NCI-H1417 (cell line): ENCODE results near the gene FCMR.

Experiments used
- DNase-seq, 3 experiments: peaks; one replicate each; lab custom pipeline; 2025; lab: John Stamatoyannopoulos, UW

Gene FCMR

DNA sequence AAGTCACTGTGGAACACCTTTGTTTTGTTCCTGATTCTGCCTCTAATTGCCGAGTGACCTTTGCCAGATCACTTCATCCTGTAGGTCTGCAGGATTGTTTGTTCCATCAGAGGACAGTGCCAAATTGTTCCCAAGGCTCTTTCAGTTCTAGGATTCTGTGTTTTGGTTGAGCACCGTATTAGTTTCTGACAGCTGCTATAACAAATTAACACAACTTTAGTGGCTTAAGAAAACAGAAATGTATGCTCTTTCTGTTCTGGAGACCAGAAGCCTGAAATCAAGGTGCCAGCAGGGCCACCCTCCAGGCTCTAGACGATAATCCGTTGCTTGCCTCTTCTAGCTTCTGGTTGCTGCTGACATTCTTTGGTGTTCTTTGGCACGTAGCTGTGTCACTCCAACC, 27.9 kb upstream of the FCMR start:
- DNase-seq: no peak

DNA sequence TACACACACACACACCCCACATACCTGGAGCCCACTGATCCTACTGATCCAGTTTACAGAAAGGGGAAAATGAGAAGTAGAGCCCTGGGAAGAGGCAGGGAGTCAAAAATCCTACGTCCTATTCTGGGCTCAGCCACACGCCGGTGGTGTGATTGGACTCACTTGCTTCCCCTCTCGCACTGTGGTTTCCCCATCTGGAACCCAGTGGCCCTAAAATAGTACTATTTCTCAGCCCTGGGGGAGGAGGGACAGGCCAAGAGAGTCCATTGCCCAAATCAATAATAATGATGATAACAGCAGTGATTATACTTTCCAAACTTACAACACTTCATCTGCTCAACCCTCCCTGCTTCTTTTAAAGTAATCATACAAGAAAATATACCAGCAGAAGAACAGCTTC, 27.5 kb upstream of the FCMR start:
- DNase-seq: no peak

DNA sequence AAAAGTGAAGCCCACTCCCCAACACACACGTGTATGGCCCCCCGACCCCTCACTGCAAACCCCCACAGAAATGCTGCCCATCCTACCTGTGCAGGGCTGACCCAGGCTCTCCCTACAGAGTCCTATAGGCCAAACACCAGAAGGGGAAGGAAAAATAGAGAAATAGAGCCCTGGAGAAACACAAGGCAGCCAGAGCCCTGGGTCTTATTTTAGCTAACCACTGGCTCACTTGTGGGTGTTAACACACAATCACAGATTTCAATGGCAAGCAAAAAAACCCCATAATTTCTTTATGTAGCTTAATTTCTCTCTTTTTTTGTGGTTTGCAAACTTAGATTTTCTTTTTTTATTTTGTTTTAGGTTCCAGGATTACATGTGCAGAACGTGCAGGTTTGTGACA, 25.5 kb upstream of the FCMR start:
- DNase-seq: no peak

DNA sequence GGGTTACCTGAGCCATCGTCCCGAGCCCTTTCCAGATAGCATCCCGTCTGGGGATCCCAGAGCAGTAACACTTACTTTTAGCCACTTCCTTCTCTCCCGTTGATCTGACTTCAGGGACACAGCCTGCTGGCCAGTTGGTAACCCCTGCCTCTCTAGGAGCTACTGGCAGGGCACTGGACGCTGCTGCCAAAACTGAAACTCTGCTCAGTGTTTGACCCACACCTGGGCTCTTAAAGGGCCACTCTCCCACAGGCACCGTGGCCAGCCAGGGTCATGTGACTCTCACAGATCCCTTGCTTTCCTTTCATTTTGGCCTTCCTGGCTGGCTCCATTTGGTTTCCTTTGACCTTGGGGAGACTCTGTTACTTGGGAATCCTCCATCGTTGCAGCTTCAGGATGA, 24.5 kb upstream of the FCMR start, which contains the start of gene PIGR:
Gene PIGR, minus strand, starts transcription at position 206 of the 400 bp plus-strand sequence. CDS start 5,935 bp downstream, outside the sequence.
- DNase-seq: no peak

DNA sequence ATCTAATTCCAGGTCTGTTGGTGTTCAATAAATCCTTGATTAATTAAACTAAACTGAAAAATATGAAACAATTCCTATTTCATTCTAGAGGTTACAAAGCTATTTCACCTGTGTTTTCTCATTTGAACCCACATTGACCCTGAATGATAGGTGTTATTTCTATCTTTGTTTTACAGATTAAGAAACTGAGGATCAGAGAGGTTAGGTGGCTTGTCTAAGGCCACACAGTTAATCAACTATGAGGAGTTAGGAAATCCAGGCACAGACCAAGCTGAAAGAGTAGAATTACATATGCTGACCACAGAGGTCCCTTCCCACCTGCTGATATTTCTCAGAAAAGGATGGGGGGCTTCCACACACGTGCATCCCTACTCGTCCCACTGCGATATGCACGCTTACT, 24.0 kb upstream of the FCMR start:
- DNase-seq: no peak

DNA sequence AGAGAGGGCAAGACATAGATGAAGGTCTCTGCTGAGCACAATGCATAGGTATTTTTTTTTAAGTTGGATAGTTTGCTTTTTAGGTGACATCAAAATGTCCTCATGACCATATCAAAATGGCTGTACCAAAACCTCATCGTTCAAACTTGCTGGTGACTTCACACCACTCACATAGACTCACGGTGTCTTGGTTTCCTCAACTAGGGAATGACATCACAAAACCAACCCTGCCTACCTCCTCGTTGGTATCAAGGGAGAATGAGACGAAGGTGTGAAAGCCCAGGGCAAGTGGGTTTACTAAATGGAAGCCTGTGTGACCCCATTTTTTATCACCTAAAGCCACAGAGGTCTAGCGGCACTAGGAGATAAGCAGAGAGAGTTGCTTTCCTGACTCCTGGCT, 23.0 kb upstream of the FCMR start:
- no peak for DNase-seq

DNA sequence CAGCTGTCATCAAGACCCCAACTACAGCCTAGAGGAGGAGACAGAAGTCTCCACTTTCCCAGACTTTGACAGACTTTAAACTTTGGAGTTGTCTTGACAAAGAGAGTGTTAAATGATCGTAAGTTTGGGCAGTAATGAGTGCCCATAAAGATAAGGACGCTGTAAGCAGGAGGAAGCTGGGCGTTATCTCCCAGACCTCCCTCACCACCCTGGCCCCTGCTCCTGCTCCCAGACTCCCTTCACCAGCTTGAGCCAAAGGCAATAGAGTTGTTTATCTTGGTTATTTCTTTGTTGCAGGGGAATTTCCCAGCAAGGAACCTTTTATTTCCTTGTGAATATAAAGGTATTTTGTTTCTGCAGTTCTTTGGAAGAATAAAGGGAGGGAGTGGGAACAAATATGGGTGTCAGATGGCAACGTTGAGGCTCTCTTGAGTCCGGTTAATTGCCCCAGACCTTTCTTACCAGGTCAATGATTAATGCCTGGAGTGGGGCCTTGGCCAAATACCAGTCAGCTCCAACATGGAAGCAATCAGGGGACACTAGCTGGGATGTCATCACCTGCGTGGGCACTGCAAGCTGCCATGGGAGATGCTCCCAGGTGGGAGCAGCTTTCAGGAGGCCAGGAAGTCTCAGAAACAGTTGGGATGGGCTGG, 20.2 kb upstream of the FCMR start:
- DNase-seq: no peak

DNA sequence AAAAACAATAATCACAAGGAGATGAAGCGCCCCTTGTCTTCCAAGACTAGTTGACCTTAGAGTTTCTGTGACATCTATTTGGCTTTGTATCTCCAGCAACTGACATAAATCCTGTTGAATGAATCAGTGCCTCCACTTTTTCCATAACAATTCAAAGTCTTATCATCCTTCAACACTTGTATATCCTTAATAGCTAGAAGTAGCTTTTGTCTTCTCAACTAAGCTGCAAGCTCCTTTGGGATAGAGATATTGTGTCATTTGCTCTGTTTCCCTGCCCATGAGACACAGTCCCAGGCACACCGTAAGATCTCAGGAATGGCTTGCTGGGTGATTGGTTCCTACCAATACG, 18.8 kb upstream of the FCMR start:
- no peak for DNase-seq

DNA sequence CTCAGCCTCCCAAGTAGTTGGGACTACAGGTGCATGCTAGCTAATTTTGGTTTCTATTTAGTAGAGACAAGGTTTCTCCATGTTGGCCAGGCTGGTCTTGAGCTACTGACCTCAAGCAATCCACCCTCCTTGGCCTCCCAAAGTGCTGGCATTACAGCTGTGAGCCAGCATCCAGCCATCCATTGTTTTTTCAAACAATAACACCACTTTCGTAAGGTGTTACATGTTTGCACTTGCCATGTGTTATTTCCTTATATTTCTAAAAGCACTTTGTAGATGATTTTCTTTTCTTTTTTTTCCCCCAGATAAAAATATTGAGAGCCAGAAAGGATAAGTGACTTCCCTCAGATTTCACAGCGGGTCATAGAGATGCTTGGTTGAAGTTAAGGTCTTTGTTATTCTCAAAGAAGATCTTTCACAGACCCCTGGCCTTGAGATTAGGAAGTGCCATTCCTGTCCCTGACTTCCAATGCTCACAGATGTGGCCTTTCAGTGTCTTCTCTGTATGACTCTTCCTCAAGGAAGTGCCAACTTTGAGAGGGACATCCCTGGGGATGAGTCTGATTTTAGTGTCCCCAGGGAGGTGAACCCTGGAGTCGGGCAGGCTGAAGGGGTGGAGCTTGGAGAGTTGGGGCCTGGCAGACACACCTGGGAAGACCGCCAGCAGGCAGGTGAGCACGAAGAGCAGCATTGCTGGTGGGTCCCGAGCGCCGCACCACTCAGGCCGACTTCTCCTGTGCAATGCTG, 18.3 kb upstream of the FCMR start:
- no peak for DNase-seq

DNA sequence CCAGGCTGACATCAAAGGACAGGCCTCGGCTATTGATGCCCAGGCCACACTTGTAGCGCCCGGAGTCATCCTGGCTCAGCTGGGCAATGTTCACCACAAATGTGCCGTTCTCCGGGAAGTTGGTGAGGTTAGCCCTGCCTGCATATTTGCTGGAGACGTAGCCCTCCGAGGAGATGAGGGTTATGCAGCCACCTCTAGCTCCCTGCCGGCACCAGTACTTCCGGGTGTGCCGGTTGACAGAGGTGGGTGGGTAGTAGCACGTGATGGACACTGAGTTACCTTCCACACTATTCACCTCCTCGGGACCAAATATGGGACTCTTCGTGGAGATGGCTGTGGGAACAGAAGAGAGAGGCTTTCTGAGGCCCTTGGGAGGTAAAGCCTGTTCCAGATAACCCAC, 17.4 kb upstream of the FCMR start:
- no peak for DNase-seq

DNA sequence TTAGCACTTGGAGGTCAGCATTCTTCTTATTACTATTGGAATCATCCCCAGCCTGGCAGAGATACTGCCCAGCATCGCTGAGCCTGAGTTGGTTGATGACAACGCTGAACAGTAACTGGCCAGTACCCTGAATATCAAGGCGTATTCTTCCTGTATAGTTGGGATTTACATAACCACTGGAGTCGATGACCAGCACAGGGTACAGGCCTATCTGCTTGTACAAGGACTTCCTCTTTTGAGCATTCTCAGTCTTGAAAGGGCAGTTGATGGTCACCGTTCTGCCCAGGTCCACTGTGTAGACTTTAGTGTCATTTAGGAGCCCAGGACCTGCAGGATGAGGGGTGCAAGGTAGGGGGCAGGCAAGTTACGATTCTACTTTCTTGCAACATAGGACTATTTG, 15.7 kb upstream of the FCMR start:
- no peak for DNase-seq

DNA sequence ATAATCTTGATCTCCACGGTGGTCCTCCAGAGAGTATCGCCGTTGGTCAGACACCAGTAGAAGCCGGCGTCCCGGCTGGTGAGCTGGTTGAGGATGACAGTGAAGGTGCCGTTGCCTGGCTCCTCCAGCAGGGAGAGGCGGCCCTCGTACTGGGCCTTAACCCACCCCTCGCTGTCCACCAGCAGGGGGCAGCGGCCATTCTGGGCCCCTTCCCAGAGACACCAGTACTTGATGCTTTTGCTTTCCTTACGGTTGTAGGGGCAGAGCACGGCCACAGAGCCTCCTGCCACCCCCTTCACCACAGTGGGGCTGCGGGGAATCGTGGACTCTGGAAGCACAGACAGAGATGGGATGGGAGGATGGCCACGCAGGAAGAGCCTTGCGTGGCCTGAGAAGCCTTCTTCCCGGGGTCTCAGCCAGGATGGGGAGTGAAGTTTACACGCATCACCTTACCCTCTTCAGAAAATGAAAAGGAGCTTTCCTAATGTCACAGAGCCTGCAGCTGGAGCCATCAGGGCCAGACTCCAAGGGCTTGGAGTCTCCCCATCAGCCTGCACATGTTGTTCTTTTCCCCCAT, 13.8 kb upstream of the FCMR start:
- DNase-seq: no peak

DNA sequence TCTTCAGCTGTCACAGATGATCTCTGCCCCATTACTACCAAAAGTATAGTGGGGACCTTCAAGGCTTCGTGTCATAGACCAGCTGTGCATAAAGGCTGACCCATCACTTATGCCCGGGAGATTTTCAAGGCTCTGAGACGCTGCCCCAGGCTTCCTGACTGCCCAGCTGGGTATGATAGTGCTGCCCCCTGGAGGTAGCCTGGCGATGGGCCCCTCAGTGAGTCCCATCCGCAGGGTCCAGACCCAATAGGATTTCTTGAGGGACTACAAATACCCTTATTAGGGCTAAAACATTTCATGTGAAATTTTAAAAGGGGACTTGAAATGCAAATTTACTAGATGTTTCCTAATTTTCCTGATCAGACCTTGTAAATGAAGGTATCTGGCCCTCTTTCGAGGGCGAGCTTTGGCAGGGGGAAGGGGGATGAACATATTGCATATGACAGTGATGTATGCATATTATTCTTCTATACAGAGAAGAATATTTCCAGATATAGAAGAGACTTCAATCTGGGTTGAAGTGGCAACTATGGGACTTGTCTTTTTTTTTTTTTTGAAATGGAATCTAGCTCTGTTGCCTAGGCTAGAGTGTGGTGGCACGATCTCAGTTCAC, 11.7 kb upstream of the FCMR start:
- no peak for DNase-seq

DNA sequence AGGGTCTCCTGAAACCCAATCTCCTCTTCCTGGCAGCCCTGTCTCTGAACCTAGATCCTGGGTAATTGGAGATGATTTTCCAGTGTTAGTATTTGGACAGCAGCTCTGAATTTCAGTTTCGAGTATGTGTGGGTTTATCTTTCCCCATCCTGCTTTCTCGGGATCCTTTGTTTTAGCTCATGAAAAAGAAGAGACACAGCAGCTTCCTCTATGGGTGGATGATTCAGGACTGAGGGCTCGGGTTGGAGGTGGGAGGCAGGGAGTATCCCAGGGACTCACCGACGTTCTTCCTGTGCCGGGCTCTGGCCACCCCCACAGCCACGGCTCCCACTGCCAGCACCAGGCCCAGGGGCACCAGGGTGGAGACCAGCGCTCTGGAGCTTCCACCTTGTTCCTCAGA, 10.4 kb upstream of the FCMR start:
- DNase-seq: no peak

DNA sequence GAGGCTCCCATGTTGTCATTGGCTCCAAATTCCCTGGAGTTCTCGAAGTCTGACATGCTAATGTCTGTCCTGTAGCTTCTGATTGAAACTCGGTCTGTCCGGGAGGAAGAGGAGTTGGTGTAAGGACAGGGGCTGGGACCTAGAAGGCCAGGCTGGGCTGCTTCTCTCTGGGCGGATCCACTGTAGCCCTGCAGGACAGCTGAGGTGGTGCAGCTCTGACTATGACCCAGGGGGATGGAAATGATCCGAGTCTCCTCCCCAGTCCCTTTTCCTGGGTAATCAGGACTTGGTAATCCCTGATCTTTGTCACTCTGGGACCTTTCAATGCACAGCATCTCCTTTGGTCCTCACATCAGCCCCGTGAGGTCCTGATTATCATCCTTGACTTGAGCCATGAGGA, 10.0 kb upstream of the FCMR start:
- DNase-seq: no peak

DNA sequence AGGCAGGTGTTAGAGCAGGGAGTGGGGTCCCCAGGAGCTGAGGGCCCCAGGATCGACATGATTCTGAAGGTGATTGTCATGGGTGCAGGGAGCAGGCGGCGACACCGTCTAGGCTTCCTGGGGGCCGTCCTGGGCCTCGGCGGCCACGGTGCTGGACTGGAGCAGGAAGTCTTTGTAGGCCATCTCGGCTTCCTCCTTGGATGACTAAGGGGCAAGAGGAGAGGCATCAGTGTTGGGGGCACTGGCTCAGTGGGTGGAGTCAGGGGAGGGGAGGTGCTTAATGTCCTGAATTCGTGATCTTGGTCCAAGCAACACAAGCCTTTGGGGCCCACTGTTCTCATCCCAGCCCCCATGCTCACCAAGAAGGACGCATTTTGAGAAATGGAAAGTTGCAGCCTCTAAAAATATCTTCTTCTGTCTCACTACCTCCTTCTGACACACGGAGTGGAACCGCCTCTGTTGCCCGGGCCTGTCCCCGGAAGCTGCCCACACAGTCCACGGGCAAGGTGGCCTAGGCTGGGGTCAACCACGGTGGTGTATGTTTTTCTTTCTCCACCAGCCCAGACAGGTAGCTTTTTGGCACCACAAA, 8.6 kb upstream of the FCMR start:
- DNase-seq: no peak

DNA sequence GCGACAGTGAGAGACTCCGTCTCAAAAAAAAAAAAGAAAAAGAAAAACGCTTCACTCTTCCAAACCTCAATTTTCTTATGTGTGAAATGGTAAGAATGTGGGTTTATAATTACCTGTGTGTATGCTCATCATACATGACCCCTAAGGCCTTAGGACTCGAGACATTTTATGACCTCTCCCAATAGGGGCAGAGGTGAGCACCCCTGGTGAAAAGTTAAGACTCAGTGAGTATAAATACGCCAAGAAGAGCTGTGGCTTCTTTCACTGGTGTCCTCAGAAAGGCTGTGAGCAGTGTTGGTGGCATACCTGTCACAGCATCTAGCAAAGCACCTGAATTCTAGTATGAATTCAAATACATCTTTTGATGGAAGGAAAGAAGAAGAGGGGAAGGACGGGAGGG, 7.8 kb upstream of the FCMR start:
- no peak for DNase-seq

DNA sequence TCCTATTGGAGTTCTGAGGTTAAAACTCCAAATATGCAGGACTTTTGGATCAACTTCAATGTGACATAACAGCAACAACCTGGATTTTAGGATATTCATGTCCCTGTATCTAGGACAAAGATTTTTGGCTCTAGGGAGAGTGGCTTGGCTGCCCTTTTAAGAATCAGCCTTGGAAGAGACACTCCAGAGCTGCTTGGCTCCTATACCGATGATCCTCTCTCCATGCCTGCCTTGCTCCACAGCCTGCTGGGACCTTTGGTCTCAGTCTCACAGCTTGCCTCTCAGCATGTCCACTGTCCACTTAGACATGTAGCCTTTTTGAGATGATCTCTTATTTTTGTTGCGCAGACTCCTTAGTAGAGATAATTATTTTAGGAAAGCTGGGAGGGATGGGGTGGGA, 4.5 kb upstream of the FCMR start:
- DNase-seq: no peak

DNA sequence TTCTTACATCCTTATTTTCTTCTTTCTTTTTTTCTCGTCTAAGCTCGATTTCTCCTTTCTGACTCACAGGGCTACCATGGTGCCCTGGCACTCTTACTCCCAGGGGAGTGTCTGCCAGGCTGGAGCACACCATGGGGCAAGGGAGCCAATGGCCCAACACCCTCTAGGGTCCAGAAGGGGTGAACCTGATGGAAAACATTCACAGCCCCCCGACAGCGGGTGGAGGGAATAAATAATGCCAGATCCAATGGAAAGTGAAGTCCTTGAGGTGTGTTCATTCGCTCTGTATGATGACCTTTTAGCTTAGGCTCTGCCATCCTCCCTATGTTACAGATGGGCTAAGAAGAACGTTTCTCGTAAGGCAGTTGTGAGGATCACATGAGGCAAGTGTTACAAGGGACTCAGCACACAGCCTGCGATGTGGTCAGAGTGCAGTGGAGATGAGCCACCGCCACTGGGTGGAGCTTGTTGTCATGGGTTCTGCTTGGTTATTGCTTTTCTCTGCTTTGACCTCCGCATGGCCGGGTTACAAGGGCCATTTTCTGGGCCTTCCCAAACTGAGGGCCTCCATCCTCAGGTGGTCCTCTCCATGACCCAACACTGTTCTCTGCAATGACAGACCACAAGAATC, 3.5 kb upstream of the FCMR start:
- DNase-seq: peak in 1 of 3 experiments; percentile 4

DNA sequence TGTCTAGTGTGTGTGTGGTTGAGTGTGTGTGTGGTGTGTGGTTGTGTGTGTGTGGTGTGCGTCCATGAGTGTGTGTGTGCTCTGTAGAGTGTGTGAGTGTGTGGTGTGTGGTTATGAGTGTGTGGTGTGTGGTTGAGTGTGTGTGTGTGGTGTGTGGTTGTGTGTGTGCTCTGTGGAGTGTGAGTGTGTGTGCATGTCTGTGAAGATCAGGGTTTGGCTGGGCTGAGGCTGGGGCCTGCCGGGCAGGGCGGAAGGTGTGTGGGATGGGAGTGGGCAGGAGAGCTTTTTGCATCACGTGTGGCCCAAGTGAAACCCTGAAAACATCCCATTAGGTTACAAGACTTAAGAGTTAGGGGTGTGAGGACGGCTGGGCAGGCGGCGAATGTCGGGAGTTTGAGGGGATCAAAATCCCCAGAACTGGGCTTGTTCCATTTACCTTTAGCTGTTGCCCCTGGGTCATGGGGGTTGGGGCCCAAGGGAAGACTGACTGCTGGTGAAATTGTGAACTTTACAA, 2.9 kb upstream of the FCMR start:
- no peak for DNase-seq

DNA sequence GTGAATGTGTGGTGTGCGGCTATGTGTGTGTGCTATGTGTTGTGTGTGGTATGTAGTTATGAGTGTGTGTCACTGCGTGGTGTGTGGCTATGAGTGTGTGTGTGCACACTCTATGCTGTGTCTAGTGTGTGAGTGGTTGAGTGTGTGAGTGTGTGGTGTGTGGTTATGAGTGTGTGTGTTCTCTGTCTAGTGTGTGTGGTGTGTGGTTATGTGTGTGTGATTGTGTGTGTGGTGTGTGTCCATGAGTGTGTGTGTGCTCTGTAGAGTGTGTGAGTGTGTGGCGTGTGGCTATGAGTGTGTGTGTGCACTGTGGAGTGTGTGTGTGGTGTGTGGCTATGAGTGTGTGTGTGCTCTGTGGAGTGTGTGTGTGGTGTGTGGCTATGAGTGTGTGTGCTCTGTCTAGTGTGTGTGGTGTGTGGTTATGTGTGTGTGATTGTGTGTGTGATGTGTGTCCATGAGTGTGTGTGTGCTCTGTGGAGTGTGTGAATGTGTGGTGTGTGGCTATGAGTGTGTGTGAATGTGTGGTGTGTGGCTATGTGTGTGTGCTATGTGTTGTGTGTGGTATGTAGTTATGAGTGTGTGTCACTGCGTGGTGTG, 2.3 kb upstream of the FCMR start:
- DNase-seq: peak in 1 of 3 experiments; percentile 6
